ENCODE results near the gene FBXO42. TPM values are rescaled to one million over a fixed set of nuclear protein-coding genes. Genes with fewer than 3 reads are reported as not detected.

The FBXO42 gene
- total RNA-seq, 4 donors from 2014 or later, result 40.1 to 68.3 (median 58.1) TPM

- TF ChIP-seq, protein P1, sequence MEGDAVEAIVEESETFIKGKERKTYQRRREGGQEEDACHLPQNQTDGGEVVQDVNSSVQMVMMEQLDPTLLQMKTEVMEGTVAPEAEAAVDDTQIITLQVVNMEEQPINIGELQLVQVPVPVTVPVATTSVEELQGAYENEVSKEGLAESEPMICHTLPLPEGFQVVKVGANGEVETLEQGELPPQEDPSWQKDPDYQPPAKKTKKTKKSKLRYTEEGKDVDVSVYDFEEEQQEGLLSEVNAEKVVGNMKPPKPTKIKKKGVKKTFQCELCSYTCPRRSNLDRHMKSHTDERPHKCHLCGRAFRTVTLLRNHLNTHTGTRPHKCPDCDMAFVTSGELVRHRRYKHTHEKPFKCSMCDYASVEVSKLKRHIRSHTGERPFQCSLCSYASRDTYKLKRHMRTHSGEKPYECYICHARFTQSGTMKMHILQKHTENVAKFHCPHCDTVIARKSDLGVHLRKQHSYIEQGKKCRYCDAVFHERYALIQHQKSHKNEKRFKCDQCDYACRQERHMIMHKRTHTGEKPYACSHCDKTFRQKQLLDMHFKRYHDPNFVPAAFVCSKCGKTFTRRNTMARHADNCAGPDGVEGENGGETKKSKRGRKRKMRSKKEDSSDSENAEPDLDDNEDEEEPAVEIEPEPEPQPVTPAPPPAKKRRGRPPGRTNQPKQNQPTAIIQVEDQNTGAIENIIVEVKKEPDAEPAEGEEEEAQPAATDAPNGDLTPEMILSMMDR (IDR thresholded peaks at IDR 0.05), result no peak
- no peak for TF ChIP-seq POLR2A (IDR thresholded peaks at IDR 0.05)
- 83 to 90% methylated on average over 5 of the region's 5 CpGs for WGBS, 2 donors
- no peak overlapping the region for H3K4me3 ChIP-seq (ENCODE audit: low read depth, poor library complexity, severe bottlenecking)
- intact Hi-C loops (cut with DNase I; ENCODE audit: low total_unique reads), result no loop called here
- DNase-seq (ENCODE audit: low spot score in 2 of 2), result peak in 1 of 2 donors; percentile 32
These were observed 13.3 kb downstream of the FBXO42 start for GRCh38 chr1:16338961-16339360.

DNA sequence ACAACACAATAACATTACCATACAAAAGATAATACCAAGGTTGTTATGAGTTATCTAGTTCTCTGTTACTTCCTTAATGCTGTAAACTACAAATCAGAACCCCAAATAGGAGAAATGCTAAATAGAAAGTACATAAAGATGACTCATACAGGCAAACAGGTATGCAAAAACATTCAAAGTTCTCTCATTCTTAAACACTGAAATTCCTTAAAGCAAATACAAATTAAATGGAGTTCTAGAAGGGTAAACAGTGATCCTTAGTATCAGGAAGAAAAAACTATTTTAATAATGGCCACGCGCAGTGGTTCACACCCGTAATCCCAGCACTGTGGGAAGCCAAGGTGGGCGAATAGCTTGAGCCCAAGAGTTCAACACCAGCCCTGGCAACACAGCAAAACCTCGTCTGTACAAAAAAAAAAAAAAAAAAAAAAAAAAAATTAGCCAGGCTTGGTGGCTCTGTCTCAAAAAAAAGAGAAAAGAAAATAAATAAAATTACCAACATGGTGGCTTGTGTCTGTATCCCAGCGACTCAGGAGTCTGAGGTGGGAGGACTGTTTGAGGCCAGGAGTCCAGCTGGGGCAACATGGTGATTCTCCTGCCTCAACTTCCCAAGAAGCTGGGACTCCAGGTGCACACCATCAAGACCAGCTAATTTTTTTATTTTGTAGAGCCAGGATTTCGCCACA, 17.5 kb downstream of the FBXO42 start:
- WGBS, 2 donors, result 83 to 89% methylated on average over 7 of the region's 7 CpGs
- no peak overlapping the region for H3K4me3 ChIP-seq (ENCODE audit: low read depth, poor library complexity, severe bottlenecking)
- intact Hi-C loops (cut with DNase I; ENCODE audit: low total_unique reads), result no loop called here
- TF ChIP-seq, protein P1 (IDR thresholded peaks at IDR 0.05), result no peak
- TF ChIP-seq POLR2A (IDR thresholded peaks at IDR 0.05), result no peak
- DNase-seq (ENCODE audit: low spot score in 2 of 2), result peak in 1 of 2 donors; percentile 43

GRCh38 chr1:16326833-16327404, 25.4 kb downstream of the FBXO42 start:
- no peak for TF ChIP-seq POLR2A (IDR thresholded peaks at IDR 0.05)
- TF ChIP-seq, protein P1 (IDR thresholded peaks at IDR 0.05), result no peak
- intact Hi-C loops (cut with DNase I; ENCODE audit: low total_unique reads), result no loop called here
- H3K4me3 ChIP-seq (ENCODE audit: low read depth, poor library complexity, severe bottlenecking), result no peak overlapping the region
- WGBS, 2 donors, result 80 to 81% methylated on average over 5 of the region's 5 CpGs
- no peak for DNase-seq (ENCODE audit: low spot score in 2 of 2)

DNA sequence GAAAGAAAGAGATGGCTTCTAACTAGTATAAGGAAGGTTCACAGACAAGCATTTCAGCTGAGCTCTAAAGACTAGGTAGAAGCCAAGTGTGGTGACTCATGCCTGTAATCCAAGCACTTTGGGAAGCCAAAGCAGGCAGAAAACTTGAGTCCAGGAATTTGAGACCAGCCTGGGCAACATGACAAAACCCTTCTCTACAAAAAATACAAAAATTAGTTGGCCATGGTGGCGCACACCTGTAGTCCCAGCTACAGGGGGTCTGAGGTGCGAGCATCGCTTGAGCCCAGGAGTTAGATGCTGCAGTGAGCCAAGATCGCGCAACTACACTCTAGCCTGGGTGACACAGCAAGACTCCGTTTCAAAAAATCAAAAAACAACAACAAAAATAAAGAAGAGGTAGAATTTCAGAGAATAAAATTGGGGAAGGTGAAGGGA, 27.8 kb downstream of the FBXO42 start:
- no peak overlapping the region for H3K4me3 ChIP-seq (ENCODE audit: low read depth, poor library complexity, severe bottlenecking)
- intact Hi-C loops (cut with DNase I; ENCODE audit: low total_unique reads), result no loop called here
- peak in 1 of 2 donors; percentile 26 for DNase-seq (ENCODE audit: low spot score in 2 of 2)
- WGBS, 2 donors, result 68% methylated on average over 6 of the region's 6 CpGs
- TF ChIP-seq, protein P1 (IDR thresholded peaks at IDR 0.05), result no peak
- no peak for TF ChIP-seq POLR2A (IDR thresholded peaks at IDR 0.05)

DNA sequence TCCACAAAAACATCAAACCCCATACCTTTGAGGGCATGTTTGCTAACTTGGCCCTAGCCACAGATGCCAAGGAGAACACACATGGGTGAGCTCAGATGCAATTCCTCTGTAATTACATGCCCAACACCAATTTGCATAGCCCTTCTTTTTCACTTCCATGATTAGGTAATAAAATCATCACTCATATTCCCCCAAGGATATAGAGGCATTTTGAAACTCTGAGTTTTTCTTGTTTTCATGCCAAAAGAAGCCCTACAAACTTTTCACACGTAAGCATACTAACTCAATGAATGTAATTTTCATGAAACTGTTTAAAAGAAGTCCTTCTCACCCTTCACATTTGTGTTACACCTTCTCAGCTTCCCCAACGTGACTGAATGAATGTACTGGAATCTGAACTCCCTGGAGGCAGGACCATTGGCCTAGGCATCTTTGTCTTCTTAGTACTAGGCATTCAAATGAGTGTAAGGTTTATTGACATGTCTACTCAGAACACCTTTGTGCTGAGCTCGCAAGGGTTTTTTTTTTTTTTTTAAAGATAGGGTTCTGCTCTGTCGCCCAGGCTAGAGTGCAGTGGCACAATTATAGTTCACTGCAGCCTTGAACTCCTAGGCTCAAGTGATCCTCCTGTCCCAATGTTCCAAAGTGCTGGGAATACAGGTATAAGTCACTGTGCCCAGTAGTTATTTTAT, 31.0 kb downstream of the FBXO42 start:
- no peak overlapping the region for H3K4me3 ChIP-seq (ENCODE audit: low read depth, poor library complexity, severe bottlenecking)
- no peak for DNase-seq (ENCODE audit: low spot score in 2 of 2)
- TF ChIP-seq POLR2A (IDR thresholded peaks at IDR 0.05), result no peak
- TF ChIP-seq, protein P1 (IDR thresholded peaks at IDR 0.05), result no peak
- 35 to 51% methylated on average over 4 of the region's 4 CpGs for WGBS, 2 donors
- intact Hi-C loops (cut with DNase I; ENCODE audit: low total_unique reads), result no loop called here
